ENCODE results near the gene PTPRM.

Gene PTPRM

GRCh38 chr18:7886436-7886835, 319.3 kb downstream of the PTPRM start:
- no peak for DNase-seq (ENCODE audit: low read depth in 2 of 3, low spot score in 2 of 3)

- no peak for DNase-seq (ENCODE audit: low read depth in 2 of 3, low spot score in 2 of 3)
Observed at GRCh38 chr18:7889515-7889914, 322.4 kb downstream of the PTPRM start.

GRCh38 chr18:7890075-7890474, 323.0 kb downstream of the PTPRM start:
- DNase-seq (ENCODE audit: low read depth in 2 of 3, low spot score in 2 of 3) = no peak

GRCh38 chr18:7892556-7892955, 325.4 kb downstream of the PTPRM start:
- DNase-seq (ENCODE audit: low read depth in 2 of 3, low spot score in 2 of 3) = no peak

GRCh38 chr18:7894592-7894991, 327.5 kb downstream of the PTPRM start:
- DNase-seq (ENCODE audit: low read depth in 2 of 3, low spot score in 2 of 3) = no peak

- DNase-seq (ENCODE audit: low read depth in 2 of 3, low spot score in 2 of 3) = no peak
Observed at GRCh38 chr18:7895346-7895745, 328.2 kb downstream of the PTPRM start.

GRCh38 chr18:7896161-7896560, 329.0 kb downstream of the PTPRM start:
- no peak for DNase-seq (ENCODE audit: low read depth in 2 of 3, low spot score in 2 of 3)

- DNase-seq (ENCODE audit: low read depth in 2 of 3, low spot score in 2 of 3) = no peak
Observed at GRCh38 chr18:7896805-7897518, 329.8 kb downstream of the PTPRM start.

GRCh38 chr18:7898181-7898580, 331.1 kb downstream of the PTPRM start:
- no peak for DNase-seq (ENCODE audit: low read depth in 2 of 3, low spot score in 2 of 3)

GRCh38 chr18:7899078-7899477, 332.0 kb downstream of the PTPRM start:
- no peak for DNase-seq (ENCODE audit: low read depth in 2 of 3, low spot score in 2 of 3)

- no peak for DNase-seq (ENCODE audit: low read depth in 2 of 3, low spot score in 2 of 3)
Observed at GRCh38 chr18:7900091-7900490, 333.0 kb downstream of the PTPRM start.

- DNase-seq (ENCODE audit: low read depth in 2 of 3, low spot score in 2 of 3) = no peak
Observed at GRCh38 chr18:7901657-7902056, 334.5 kb downstream of the PTPRM start.

GRCh38 chr18:7902399-7902839, 335.3 kb downstream of the PTPRM start:
- DNase-seq (ENCODE audit: low read depth in 2 of 3, low spot score in 2 of 3) = no peak

- DNase-seq (ENCODE audit: low read depth in 2 of 3, low spot score in 2 of 3) = no peak
Observed at GRCh38 chr18:7904529-7904928, 337.4 kb downstream of the PTPRM start.

- DNase-seq (ENCODE audit: low read depth in 2 of 3, low spot score in 2 of 3) = no peak
Observed at GRCh38 chr18:7908681-7909299, 341.7 kb downstream of the PTPRM start.

- no peak for DNase-seq (ENCODE audit: low read depth in 2 of 3, low spot score in 2 of 3)
Observed at GRCh38 chr18:7914834-7915670, 347.9 kb downstream of the PTPRM start.

- no peak for DNase-seq (ENCODE audit: low read depth in 2 of 3, low spot score in 2 of 3)
Observed at GRCh38 chr18:7918701-7919100, 351.6 kb downstream of the PTPRM start.

- DNase-seq (ENCODE audit: low read depth in 2 of 3, low spot score in 2 of 3) = no peak
Observed at GRCh38 chr18:7919565-7919964, 352.4 kb downstream of the PTPRM start.

GRCh38 chr18:7921938-7922587, 354.9 kb downstream of the PTPRM start:
- no peak for DNase-seq (ENCODE audit: low read depth in 2 of 3, low spot score in 2 of 3)

- no peak for DNase-seq (ENCODE audit: low read depth in 2 of 3, low spot score in 2 of 3)
Observed at GRCh38 chr18:7923105-7923504, 356.0 kb downstream of the PTPRM start.

- DNase-seq (ENCODE audit: low read depth in 2 of 3, low spot score in 2 of 3) = no peak
Observed at GRCh38 chr18:7924616-7925015, 357.5 kb downstream of the PTPRM start.

Measured in activated CD8-positive, alpha-beta memory T cell treated with anti-CD3 and anti-CD28 coated beads for 48 hours (primary cell).